H1 (cell line): ENCODE measurements around the gene ERC1. TPM values are rescaled to one million over a fixed set of nuclear protein-coding genes. Genes with fewer than 3 reads are reported as not detected.

ENCODE experiments used
- CTCF ChIA-PET: fragments of 300-600 bp; sonication (Branson Sonifier 250); formaldehyde crosslinking; loops from one replicate; lab custom pipeline; 2021; ENCODE audit not compliant: partially characterized antibody; lab: Charles Lee
- POLR2A ChIA-PET: fragments of 300-600 bp; sonication (Branson Sonifier 250); formaldehyde crosslinking; loops from one replicate; lab custom pipeline; 2021; ENCODE audit warnings: inconsistent platforms; ENCODE audit not compliant: partially characterized antibody; lab: Charles Lee
- DNase-seq, 2 experiments: peaks; one replicate each; pipeline versions ENCODE4 v3.0.0 to v3.0.0-alpha.2; 2010 to 2022; ENCODE audit warnings: low spot score in 2 of 2, low read depth in 1 of 2, mixed read lengths in 1 of 2
- FAIRE-seq: peaks from 2 replicates; lab custom pipeline; 2011; peaks lifted over from hg19 to GRCh38; lab: Jason Lieb, UNC
- H2AFZ ChIP-seq: 2 replicates; pipeline ENCODE4 v1.8.1; 2012; ENCODE audit warnings: low read length, inconsistent platforms
- H2AK5ac ChIP-seq: 2 replicates; pipeline ENCODE4 v1.6.1; 2013; ENCODE audit warnings: low read depth, low read length
- H2BK120ac ChIP-seq: replicated peaks from 2 replicates; pipeline ENCODE3; 2013; ENCODE audit warnings: low read depth, low read length, inconsistent platforms
- H2BK12ac ChIP-seq: 2 replicates; pipeline ENCODE4 v1.6.1; 2013; ENCODE audit warnings: low read depth, low read length
- H2BK15ac ChIP-seq: 2 replicates; pipeline ENCODE4 v1.6.1; 2013; ENCODE audit warnings: low read length
- H2BK20ac ChIP-seq: 2 replicates; pipeline ENCODE4 v1.6.1; 2013; ENCODE audit warnings: low read length
- H2BK5ac ChIP-seq: 2 replicates; pipeline ENCODE4 v1.6.1; 2013; ENCODE audit warnings: low read depth, low read length
- H3K14ac ChIP-seq: 2 replicates; pipeline ENCODE4 v1.6.1; 2013; ENCODE audit warnings: inconsistent platforms; ENCODE audit not compliant: insufficient read length
- H3K18ac ChIP-seq: 2 replicates; pipeline ENCODE4 v1.6.1; 2013; ENCODE audit warnings: low read length; ENCODE audit errors: extremely low read depth
- H3K23ac ChIP-seq: 2 replicates; pipeline ENCODE4 v1.6.1; 2013; ENCODE audit warnings: inconsistent platforms; ENCODE audit not compliant: insufficient read length
- H3K23me2 ChIP-seq: 2 replicates; pipeline ENCODE4 v1.6.1; 2013; ENCODE audit warnings: low read depth, low read length
- H3K27ac ChIP-seq: 2 replicates; pipeline ENCODE4 v1.6.1; 2011; ENCODE audit warnings: low read depth, low read length, inconsistent platforms
- H3K27me3 ChIP-seq, 4 experiments: replicated peaks in 1 of 4; 1 replicate in 1 of 4; 2 replicates in 3 of 4; pipeline versions ENCODE4 v1.6.1 to v1.8.1; 2011 to 2013; ENCODE audit warnings: low read length in 3 of 4, mild to moderate bottlenecking in 3 of 4, inconsistent platforms in 2 of 4, mixed read lengths in 2 of 4, moderate library complexity in 1 of 4; ENCODE audit not compliant: control insufficient read depth in 3 of 4, insufficient read depth in 3 of 4; ENCODE audit errors: extremely low read depth in 1 of 4
- H3K36me3 ChIP-seq, 4 experiments: 2 replicates each; pipeline versions ENCODE4 v1.6.1 to v1.8.1; 2011 to 2013; ENCODE audit warnings: mild to moderate bottlenecking in 4 of 4, low read length in 3 of 4, moderate library complexity in 2 of 4, control low read depth in 1 of 4, inconsistent platforms in 1 of 4; ENCODE audit not compliant: insufficient read depth in 4 of 4, control insufficient read depth in 2 of 4
- H3K4ac ChIP-seq: replicated peaks from 2 replicates; pipeline ENCODE3; 2013; ENCODE audit warnings: low read length, low read depth, mixed read lengths, inconsistent platforms; ENCODE audit not compliant: insufficient read length
- H3K4me1 ChIP-seq, 4 experiments: replicated peaks in 1 of 4; 1 replicate in 1 of 4; 2 replicates in 3 of 4; pipeline versions ENCODE4 v1.6.1 to v1.8.1; 2011 to 2013; ENCODE audit warnings: low read length in 3 of 4, inconsistent platforms in 2 of 4, mixed read lengths in 1 of 4; ENCODE audit not compliant: insufficient read depth in 4 of 4, control insufficient read depth in 3 of 4
- H3K4me2 ChIP-seq, 2 experiments: 2 replicates each; pipeline versions ENCODE4 v1.6.1 to v1.8.1; 2011 to 2013; ENCODE audit warnings: low read depth in 2 of 2, low read length in 2 of 2, control low read depth in 1 of 2, inconsistent platforms in 1 of 2, mild to moderate bottlenecking in 1 of 2; ENCODE audit not compliant: insufficient read depth in 1 of 2
- H3K4me3 ChIP-seq, 4 experiments: fragments of 200-600, 300-600 bp in 1 of 4; sonication (generic), shearing (Covaris generic), sonication (Bioruptor Twin) in 1 of 4; 2 replicates each; pipeline versions ENCODE4 v1.5.1 to v1.8.1; 2011 to 2016; ENCODE audit warnings: low read length in 4 of 4, low read depth in 3 of 4, control low read depth in 2 of 4, inconsistent platforms in 2 of 4, mild to moderate bottlenecking in 2 of 4, mixed read lengths in 1 of 4, moderate library complexity in 1 of 4; ENCODE audit not compliant: insufficient read depth in 2 of 4; ENCODE audit errors: extremely low read depth in 1 of 4
- H3K56ac ChIP-seq: replicated peaks from 2 replicates; pipeline ENCODE3; 2013; ENCODE audit warnings: low read depth, mild to moderate bottlenecking, mixed read lengths, low read length, inconsistent platforms; ENCODE audit not compliant: insufficient read length
- H3K79me1 ChIP-seq: 2 replicates; pipeline ENCODE4 v1.6.1; 2013; ENCODE audit warnings: low read depth, low read length, control low read depth
- H3K79me2 ChIP-seq, 2 experiments: 2 replicates each; pipeline versions ENCODE4 v1.6.1 to v1.8.1; 2012 to 2013; ENCODE audit warnings: low read length in 2 of 2, mild to moderate bottlenecking in 2 of 2, inconsistent platforms in 1 of 2; ENCODE audit not compliant: insufficient read depth in 2 of 2, control insufficient read depth in 1 of 2
- H3K9ac ChIP-seq, 4 experiments: replicated peaks in 1 of 4; 1 replicate in 1 of 4; 2 replicates in 3 of 4; pipeline versions ENCODE4 v1.6.1 to v1.8.1; 2011 to 2013; ENCODE audit warnings: low read depth in 3 of 4, low read length in 3 of 4, control low read depth in 2 of 4, mild to moderate bottlenecking in 2 of 4, moderate library complexity in 2 of 4, inconsistent platforms in 1 of 4; ENCODE audit errors: extremely low read depth in 1 of 4
- H3K9me3 ChIP-seq, 2 experiments: 2 replicates each; pipeline versions ENCODE4 v1.6.1 to v1.8.1; 2012 to 2013; ENCODE audit warnings: mild to moderate bottlenecking in 2 of 2, moderate library complexity in 2 of 2, control low read depth in 1 of 2, inconsistent platforms in 1 of 2, low read depth in 1 of 2, low read length in 1 of 2, mixed read lengths in 1 of 2; ENCODE audit not compliant: insufficient read depth in 2 of 2
- H4K20me1 ChIP-seq, 2 experiments: replicated peaks in 1 of 2; 2 replicates each; pipeline versions ENCODE3 to v1.8.1; 2011 to 2013; ENCODE audit warnings: inconsistent platforms in 2 of 2, low read length in 2 of 2, mild to moderate bottlenecking in 1 of 2; ENCODE audit not compliant: insufficient read depth in 2 of 2, control insufficient read depth in 1 of 2
- H4K5ac ChIP-seq: 2 replicates; pipeline ENCODE4 v1.6.1; 2013; ENCODE audit warnings: low read length, low read depth, mixed read lengths, inconsistent platforms; ENCODE audit not compliant: insufficient read length
- H4K8ac ChIP-seq: 2 replicates; pipeline ENCODE4 v1.8.0; 2013; ENCODE audit warnings: mild to moderate bottlenecking, moderate library complexity, low read length, inconsistent platforms; ENCODE audit not compliant: insufficient read depth; ENCODE audit errors: extremely low read depth
- H4K91ac ChIP-seq: replicated peaks from 2 replicates; pipeline ENCODE3; 2013; ENCODE audit warnings: low read length, mixed read lengths, inconsistent platforms; ENCODE audit not compliant: insufficient read length
- ATF2 ChIP-seq: IDR thresholded peaks from 2 replicates; pipeline ENCODE4 v1.6.1; 2012; ENCODE audit warnings: low read length, inconsistent platforms
- PHF8 ChIP-seq: fragments of 200-600 bp; sonication (generic); conservative IDR thresholded peaks from 2 replicates; pipeline ENCODE4 v1.7.1; 2012; ENCODE audit warnings: low read depth, mild to moderate bottlenecking, inconsistent platforms, low read length, moderate library complexity
- WGBS, 2 experiments: shearing (Covaris generic) in 1 of 2; methylation state at CpG; one replicate each; pipeline versions ENCODE4 v1.1.6 to v1.1.7; 2013 to 2015; ENCODE audit warnings: low lambda C conversion rate in 2 of 2, mixed read lengths in 2 of 2, inconsistent platforms in 1 of 2, low coverage in 1 of 2, missing lambda C conversion rate in 1 of 2; ENCODE audit not compliant: insufficient replicate concordance in 2 of 2, insufficient coverage in 1 of 2, insufficient read length in 1 of 2; ENCODE audit errors: extremely low coverage in 1 of 2, missing lambda C conversion rate in 1 of 2; 5-methylcytosine and 5-hydroxymethylcytosine counted together
- polyA plus RNA-seq, 7 experiments: library from polyadenylated mRNA; depleted of rRNA in 3 of 7; stranded (reverse) in 5 of 7; unstranded in 2 of 7; fragments of >200 nt in 5 of 7; fragments of 200-250 nt in 2 of 7; gene quantifications; 1 replicate in 5 of 7; 2 replicates in 1 of 7; 4 replicates in 1 of 7; pipeline versions ENCODE4 v1.2.1 to v1.2.3, GENCODE V29; 2011 to 2013; ENCODE audit warnings: missing spikeins in 2 of 7, mixed read lengths in 2 of 7
- total RNA-seq: library from RNA; stranded (reverse); fragmentation: NEBNext Ultra II Directional; extraction: Animal tissue kit (Norgen Biotek cat#: 25700); gene quantifications from 2 replicates; pipeline ENCODE4 v1.2.1, GENCODE V29; 2021

The ERC1 gene
- total and polyA plus RNA-seq, 2 of the 8 experiments (the other 6 are each of a cell fraction or from before 2014, with no cell fraction given), result 7.8 to 45.7 TPM

GRCh38 chr12:1186298-1186697, 195.3 kb downstream of the ERC1 start:
- H3K56ac ChIP-seq, result no peak overlapping the region
- H3K23me2 ChIP-seq, result no peaks in the 10 kb centered on the region
- H4K5ac ChIP-seq, result no peak overlapping the region
- H4K20me1 ChIP-seq, result no peaks in the 10 kb centered on the region
- H3K27ac ChIP-seq, result no peak overlapping the region
- H2AK5ac ChIP-seq, result no peak overlapping the region
- no peak overlapping the region for H2BK12ac ChIP-seq
- FAIRE-seq (no peak), DNase-seq (no peak)
- no peaks in the 10 kb centered on the region for H3K27me3 ChIP-seq
- no peak overlapping the region for H2BK120ac ChIP-seq
- H3K18ac ChIP-seq, result no peak overlapping the region
- H3K4ac ChIP-seq, result no peak overlapping the region
- H2BK15ac ChIP-seq, result no peak overlapping the region
- TF ChIP-seq PHF8, result no peak
- no peak for TF ChIP-seq ATF2
- no peak overlapping the region for H3K23ac ChIP-seq
- H4K91ac ChIP-seq, result no peak overlapping the region
- no peak overlapping the region for H3K14ac ChIP-seq
- 87% methylated on average over 3 of the region's 3 CpGs; no CpG with 5 or more reads in 1 of the 2 experiments for WGBS, 2 experiments
- H3K4me2 ChIP-seq, result no peak overlapping the region
- H3K4me1 ChIP-seq, result no peaks in the 10 kb centered on the region
- no peaks in the 10 kb centered on the region for H3K79me2 ChIP-seq
- no peak overlapping the region for H3K4me3 ChIP-seq
- CTCF ChIA-PET, result no interaction called here
- no peak overlapping the region for H2BK20ac ChIP-seq
- H3K79me1 ChIP-seq, result no peaks in the 10 kb centered on the region
- H3K9me3 ChIP-seq, result no peaks in the 10 kb centered on the region
- POLR2A ChIA-PET, result no interaction called here
- H2AFZ ChIP-seq, result no peak overlapping the region
- H4K8ac ChIP-seq, result no peak overlapping the region
- H3K36me3 ChIP-seq, result peaks cover 0 to 14% (median 0%) of the 10 kb centered on the region in 4 experiments; a peak in 1 of 8 replicates
- no peak overlapping the region for H3K9ac ChIP-seq
- H2BK5ac ChIP-seq, result no peak overlapping the region
